GM19463 (cell line): Measurements from ENCODE around the gene LRRC75A.
"Not testable (repeated sequence)": the region's sequence is repeated elsewhere in the genome, so short reads cannot be mapped to it uniquely, and the experiment has no call there.

Experiments used
- ATAC-seq: cut with Tn5 transposase; IDR thresholded peaks from one replicate; pipeline ENCODE4 v1.9.1; 2021; ENCODE audit warnings: mild to moderate bottlenecking, moderate library complexity; ENCODE audit not compliant: unreplicated experiment

LRRC75A gene

DNA sequence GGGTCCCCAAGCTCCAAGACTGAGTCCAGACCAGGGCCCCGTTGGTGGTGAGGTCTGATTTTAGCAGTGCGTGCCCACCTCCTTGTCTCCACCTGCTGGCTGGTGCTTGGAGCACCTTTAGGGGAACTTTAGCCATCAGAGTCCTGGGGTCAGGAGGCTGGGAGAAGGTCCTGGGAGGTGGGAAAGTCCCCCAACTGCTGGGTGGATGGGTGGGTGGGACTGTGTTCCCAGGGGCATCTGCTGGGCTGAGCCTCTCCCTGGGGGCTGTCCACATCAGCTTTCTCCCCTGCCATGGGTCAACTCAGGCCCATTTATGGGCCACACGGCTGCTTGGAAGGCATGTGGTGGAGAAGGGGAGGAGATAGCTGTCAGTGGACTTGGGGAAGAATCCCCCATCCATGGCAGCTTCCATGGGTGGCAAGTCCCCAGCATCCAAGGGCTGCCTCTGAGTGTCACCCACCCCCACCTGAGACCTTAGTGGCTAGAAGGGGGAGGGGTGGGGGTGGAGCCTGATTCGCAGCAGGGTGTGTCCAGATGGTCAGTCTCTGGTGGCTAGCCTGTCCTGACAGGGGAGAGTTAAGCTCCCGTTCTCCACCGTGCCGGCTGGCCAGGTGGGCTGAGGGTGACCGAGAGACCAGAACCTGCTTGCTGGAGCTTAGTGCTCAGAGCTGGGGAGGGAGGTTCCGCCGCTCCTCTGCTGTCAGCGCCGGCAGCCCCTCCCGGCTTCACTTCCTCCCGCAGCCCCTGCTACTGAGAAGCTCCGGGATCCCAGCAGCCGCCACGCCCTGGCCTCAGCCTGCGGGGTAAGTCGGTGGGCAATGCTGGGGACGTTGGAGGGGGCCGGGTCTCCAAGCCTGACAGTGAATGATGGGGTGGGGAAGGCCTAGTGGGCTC lies 76.7 kb downstream of the LRRC75A start, which contains the start of gene TRPV2:
Gene TRPV2 (plus strand): TSS at position 541 of the 894 bp plus-strand sequence. CDS start 2,098 bp downstream, outside the sequence.
- peak; percentile 30 for ATAC-seq

DNA sequence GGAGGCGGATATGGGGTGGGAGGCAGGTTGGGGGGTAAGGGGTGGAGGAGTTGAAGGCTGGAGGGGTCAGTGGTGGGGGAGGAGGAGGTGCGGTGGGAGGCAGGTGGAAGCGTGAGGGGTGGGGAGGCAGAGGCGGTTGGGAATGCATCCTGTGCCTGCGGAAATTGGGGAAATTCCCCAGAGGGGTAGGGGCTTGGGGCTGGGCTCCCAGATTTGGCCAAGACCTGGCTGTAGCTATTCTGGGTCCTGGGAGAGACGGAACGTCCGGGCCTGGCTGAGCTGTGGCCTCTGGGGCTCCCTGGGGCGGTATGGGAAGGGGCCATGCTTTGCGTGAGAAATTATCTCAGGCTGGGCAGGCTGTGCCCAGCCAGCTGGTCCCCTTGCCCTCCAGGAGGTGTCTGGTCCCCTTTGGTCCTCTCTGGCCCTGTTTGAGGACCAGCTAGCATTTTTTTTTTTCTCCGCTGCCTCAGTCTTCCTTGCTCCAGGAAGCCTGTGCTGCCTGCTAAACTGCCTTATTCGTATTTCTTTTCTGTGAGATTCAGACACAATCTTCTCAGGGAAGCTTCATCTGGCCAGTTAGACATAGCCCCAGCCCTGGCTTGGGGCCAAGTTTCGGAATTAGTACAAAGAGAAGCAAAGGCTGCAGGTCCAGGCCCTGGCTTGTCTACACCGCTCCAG lies 83.9 kb downstream of the LRRC75A start:
- peak; percentile 84 for ATAC-seq

DNA sequence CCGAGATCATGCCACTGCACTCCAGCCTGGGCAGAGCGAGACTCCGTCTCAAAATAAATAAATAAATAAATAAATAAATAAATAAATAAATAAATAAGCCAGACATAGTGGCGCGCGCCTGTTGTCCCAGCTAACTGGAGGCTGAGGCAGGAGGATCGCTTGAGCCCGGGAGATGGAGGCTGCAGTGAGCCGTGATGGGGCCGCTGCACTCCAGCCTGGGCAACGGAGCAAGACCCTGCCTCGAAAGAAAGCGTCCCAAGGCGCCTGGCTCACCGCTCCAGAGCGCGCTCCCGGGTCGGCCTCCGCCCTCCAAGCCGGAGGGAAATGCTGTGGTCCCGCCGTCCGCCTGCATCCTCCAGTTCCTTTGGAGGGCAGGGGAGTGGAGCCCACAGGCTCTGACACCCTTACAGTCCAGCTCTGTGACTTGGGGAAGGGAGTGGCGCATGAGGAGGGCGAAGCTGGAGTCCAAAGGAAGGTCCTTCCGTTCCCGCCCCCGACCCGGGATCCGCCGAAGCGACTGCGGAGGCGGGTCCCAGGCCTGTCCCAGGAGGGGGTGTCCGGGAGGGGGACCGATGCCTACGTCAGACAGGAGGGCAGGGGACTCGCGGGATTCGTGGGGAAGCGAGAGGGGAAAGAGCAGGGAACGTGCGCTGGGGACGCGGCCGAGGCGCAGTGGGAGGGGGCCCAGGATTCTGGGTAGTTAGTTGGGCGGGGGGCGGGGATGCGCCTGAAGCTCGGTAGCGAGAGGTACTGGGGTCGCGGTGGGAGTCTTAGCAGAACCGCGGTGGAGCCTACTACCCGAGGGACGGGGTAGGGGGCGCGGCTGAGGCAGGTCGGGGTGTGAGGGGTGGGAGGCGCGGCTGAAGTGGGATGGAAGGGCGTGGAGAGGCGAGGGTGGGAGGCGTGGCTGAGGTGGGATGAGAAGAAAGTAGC lies 85.0 kb downstream of the LRRC75A start:
- no peak for ATAC-seq

DNA sequence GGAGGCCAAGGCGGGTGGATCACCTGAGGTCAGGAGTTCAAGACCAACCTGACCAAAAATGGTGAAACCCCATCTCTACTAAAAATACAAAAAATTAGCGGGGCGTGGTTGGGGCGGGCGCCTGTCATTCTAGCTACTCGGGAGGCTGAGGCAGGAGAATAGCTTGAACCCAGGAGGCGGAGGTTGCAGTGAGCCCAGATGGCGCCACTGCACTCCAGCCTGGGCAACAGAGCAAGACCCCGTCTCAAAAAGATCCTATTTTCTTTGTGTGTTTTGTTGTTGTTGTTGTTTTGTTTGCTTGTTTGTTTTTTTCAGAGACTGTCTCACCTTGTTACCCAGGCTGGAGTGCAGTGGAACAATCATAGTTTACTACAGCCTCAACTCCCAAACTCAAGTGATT lies 88.1 kb downstream of the LRRC75A start:
- not testable (repeated sequence) for ATAC-seq

DNA sequence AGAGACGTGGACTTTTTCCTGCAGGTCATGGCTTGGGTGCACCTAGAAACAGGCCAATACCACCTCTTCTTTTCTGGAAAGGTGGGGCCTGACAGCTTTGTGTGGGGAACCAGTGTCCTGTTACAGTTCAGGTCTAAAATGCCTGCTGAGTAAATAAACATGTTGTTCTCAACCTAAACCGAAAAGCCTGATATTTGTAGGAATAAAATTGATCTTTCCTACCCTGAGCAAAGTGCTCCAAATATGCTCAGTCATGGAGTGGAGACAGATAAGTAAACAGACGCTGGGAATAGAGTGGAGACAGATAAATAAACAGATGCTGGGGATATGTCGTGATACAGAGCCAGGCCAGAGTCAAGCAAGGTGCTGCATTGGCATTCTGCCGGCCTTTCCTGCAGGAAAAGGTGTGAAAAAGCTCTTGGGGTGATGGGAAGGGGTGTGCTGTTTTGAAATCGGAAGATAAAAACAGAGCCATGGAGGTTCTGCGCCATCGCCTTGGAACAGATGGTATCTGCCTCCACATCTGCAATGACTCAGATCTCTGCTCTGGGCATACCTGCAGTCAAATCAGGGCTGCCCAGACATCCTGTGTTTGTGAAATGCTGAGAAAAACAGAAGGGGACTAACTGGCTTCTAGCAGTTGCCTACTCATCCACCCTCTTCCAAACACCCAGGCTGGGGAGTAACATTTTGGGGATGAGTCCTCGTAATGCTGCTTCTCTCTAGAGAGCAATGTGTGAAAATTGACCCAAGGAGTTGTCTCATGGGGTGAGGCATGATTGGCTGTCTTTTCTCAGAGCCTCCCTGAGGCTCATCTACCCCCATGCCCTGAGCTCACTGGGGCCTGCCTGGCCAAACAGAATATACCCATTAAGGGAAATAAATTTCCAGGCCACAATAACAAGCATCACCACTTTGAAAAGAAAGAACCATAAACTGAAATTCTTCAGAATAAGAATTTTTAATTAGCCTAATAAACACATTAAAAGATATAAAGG lies 93.4 kb downstream of the LRRC75A start:
- peak; percentile 92 for ATAC-seq

DNA sequence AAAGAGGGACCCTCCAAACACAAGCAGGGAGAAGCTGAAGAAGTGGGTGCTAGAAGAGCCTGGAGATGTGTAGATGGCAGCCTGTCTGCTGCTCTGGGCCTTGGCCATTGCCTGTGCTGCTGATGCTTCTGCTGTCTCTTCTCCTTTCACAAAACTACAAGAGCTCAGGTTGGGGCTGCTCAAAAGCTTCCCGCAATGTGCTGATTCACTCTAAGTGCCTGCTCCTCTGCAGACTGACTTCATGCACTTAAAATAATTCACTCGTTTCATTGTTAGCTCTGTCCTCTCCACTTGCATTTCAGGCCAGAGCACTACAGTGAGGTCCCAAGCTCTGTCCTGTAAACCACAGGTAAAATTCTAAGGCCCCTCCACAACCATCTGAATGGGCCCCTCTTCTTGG lies 95.3 kb downstream of the LRRC75A start:
- not testable (repeated sequence) for ATAC-seq

DNA sequence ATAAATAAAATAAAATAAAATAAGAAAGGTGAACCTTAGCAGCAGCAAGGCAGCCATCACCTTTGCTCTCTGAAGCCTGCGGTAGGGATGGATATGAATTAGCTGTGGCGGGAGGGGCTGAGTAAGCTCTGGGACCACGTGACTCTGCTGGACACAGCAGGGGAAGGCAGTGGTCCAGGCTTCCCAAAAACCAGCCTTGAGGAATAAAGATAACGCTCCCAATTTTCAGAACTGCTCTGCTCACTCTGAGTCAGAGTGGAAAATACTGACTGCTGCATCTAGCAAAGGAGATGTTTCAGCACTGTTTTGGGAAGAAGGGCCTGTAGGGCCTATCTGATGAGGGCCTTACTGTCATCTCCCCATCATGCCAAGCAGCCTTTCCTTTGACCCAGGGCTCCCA lies 96.1 kb downstream of the LRRC75A start:
- ATAC-seq: not testable (repeated sequence)

DNA sequence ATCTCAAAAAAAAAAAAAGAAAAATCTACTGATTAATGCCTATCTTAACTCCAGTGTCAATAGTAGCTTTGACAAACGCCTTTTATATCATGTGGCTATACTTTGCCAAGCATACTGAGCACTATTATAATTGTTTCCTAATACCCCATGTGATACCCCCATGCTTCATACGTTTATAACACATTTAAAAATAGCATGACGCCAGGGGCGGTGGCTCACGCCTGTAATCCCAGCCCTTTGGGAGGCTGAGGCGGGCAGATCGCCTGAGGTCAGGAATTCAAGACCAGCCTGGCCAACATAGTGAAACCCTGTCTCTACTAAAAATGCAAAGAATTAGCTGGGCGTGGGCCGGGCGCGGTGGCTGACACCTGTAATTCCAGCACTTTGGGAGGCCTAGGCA lies 99.5 kb downstream of the LRRC75A start:
- not testable (repeated sequence) for ATAC-seq
